Common myeloid progenitor, CD34-positive (primary cell): ENCODE results near the gene PTPRM.

Source experiments
- CTCF ChIA-PET: fragments of 350-600 bp; sonication (Branson Sonifier 250); formaldehyde crosslinking; loops from one replicate; lab custom pipeline; 2021; ENCODE audit warnings: antibody characterized with exemption; lab: Charles Lee
- POLR2A ChIA-PET: fragments of 350-600 bp; sonication (Branson Sonifier 250); formaldehyde crosslinking; loops from one replicate; lab custom pipeline; 2021; ENCODE audit warnings: antibody characterized with exemption; lab: Charles Lee
- DNase-seq, 3 donors: peaks; one replicate each; pipeline versions ENCODE4 v3.0.0 to v3.0.0-alpha.2; 2013
- H3K27ac ChIP-seq, 2 experiments: 1 replicate in 1 of 2; 2 replicates in 1 of 2; pipeline ENCODE4 v1.7.0; 2013; ENCODE audit warnings: inconsistent platforms in 2 of 2, low read length in 2 of 2, mild to moderate bottlenecking in 2 of 2, low read depth in 1 of 2, moderate library complexity in 1 of 2; ENCODE audit not compliant: severe bottlenecking in 2 of 2, insufficient read depth in 1 of 2, poor library complexity in 1 of 2
- H3K27me3 ChIP-seq, 5 experiments: replicated peaks in 2 of 5; 1 replicate in 3 of 5; 2 replicates in 2 of 5; pipeline versions ENCODE4 v1.6.1 to v1.7.0; 2013; ENCODE audit warnings: low read length in 4 of 5, mild to moderate bottlenecking in 2 of 5, moderate library complexity in 2 of 5, inconsistent platforms in 1 of 5; ENCODE audit not compliant: insufficient read depth in 5 of 5, control insufficient read depth in 4 of 5
- H3K36me3 ChIP-seq, 4 experiments: 1 replicate in 2 of 4; 2 replicates in 2 of 4; pipeline versions ENCODE4 v1.6.1 to v1.7.0; 2013; ENCODE audit warnings: low read length in 3 of 4, control low read depth in 1 of 4, mild to moderate bottlenecking in 1 of 4; ENCODE audit not compliant: control insufficient read depth in 4 of 4, insufficient read depth in 4 of 4
- H3K4me1 ChIP-seq, 4 experiments: 1 replicate in 3 of 4; 2 replicates in 1 of 4; pipeline versions ENCODE4 v1.6.1 to v1.7.1; 2013; ENCODE audit warnings: low read length in 3 of 4, mild to moderate bottlenecking in 3 of 4, control low read depth in 1 of 4, inconsistent platforms in 1 of 4, moderate library complexity in 1 of 4; ENCODE audit not compliant: control insufficient read depth in 4 of 4, insufficient read depth in 4 of 4; ENCODE audit errors: control extremely low read depth in 1 of 4
- H3K4me3 ChIP-seq, 7 experiments: 1 replicate in 4 of 7; 2 replicates in 3 of 7; pipeline versions ENCODE4 v1.5.1 to v1.7.0; 2013; ENCODE audit warnings: mild to moderate bottlenecking in 7 of 7, low read length in 6 of 7, moderate library complexity in 6 of 7, inconsistent platforms in 2 of 7, low read depth in 2 of 7, control low read depth in 1 of 7; ENCODE audit not compliant: insufficient read depth in 4 of 7, control insufficient read depth in 1 of 7; ENCODE audit errors: extremely low read depth in 1 of 7
- H3K9me3 ChIP-seq, 5 experiments: 1 replicate in 4 of 5; 2 replicates in 1 of 5; pipeline versions ENCODE4 v1.6.1 to v1.7.1; 2013; ENCODE audit warnings: low read length in 4 of 5, mild to moderate bottlenecking in 2 of 5, inconsistent platforms in 1 of 5, low read depth in 1 of 5, moderate library complexity in 1 of 5; ENCODE audit not compliant: control insufficient read depth in 4 of 5, insufficient read depth in 2 of 5; ENCODE audit errors: control extremely low read depth in 1 of 5
- WGBS: methylation state at CpG from one replicate; pipeline ENCODE4 v1.1.5; 2013; ENCODE audit not compliant: insufficient coverage; 5-methylcytosine and 5-hydroxymethylcytosine counted together

Gene PTPRM

GRCh38 chr18:8426401-8426800 is 859.3 kb downstream of the PTPRM start:
- Histone ChIP-seq H3K27me3 (no peaks in the 10 kb centered on the region), H3K4me1 (no peaks in the 10 kb centered on the region), H3K4me3 (no peak overlapping the region), H3K36me3 (no peaks in the 10 kb centered on the region), H3K9me3 (peaks cover 0 to 4% (median 0%) of the 10 kb centered on the region in 5 experiments), H3K27ac (no peak overlapping the region)
- ChIA-PET POLR2A (no interaction called here), CTCF (no interaction called here)
- WGBS: 82% methylated on average over 12 of the region's 13 CpGs
- peak in 2 of 3 donors; percentile 1 for DNase-seq

GRCh38 chr18:8427339-8427738 is 860.2 kb downstream of the PTPRM start:
- Histone ChIP-seq H3K9me3 (peaks cover 0 to under 1% (median 0%) of the 10 kb centered on the region in 5 experiments), H3K27me3 (no peaks in the 10 kb centered on the region), H3K36me3 (no peaks in the 10 kb centered on the region), H3K4me1 (no peaks in the 10 kb centered on the region), H3K27ac (no peak overlapping the region), H3K4me3 (no peak overlapping the region)
- WGBS: 100% methylated on average over 1 of the region's 1 CpG
- POLR2A ChIA-PET: no interaction called here
- DNase-seq: no peak
- CTCF ChIA-PET: no interaction called here

- no peaks in the 10 kb centered on the region for H3K36me3 ChIP-seq
- H3K27ac ChIP-seq: no peak overlapping the region
- 95% methylated on average over 5 of the region's 6 CpGs for WGBS
- CTCF ChIA-PET: no interaction called here
- H3K27me3 ChIP-seq: no peaks in the 10 kb centered on the region
- peaks cover 0 to 6% (median 0%) of the 10 kb centered on the region in 5 experiments for H3K9me3 ChIP-seq
- no peak for DNase-seq
- no peaks in the 10 kb centered on the region for H3K4me1 ChIP-seq
- POLR2A ChIA-PET: no interaction called here
- H3K4me3 ChIP-seq: no peak overlapping the region
These were observed 861.8 kb downstream of the PTPRM start for GRCh38 chr18:8428951-8429350.

GRCh38 chr18:8431036-8431435 is 863.9 kb downstream of the PTPRM start:
- 88% methylated on average over 4 of the region's 4 CpGs for WGBS
- Histone ChIP-seq H3K27me3 (no peaks in the 10 kb centered on the region), H3K4me1 (no peaks in the 10 kb centered on the region), H3K4me3 (no peak overlapping the region), H3K36me3 (no peaks in the 10 kb centered on the region), H3K27ac (no peak overlapping the region), H3K9me3 (peaks cover 0 to 6% (median 0%) of the 10 kb centered on the region in 5 experiments)
- ChIA-PET POLR2A (no interaction called here), CTCF (no interaction called here)
- no peak for DNase-seq

- ChIA-PET POLR2A (no interaction called here), CTCF (no interaction called here)
- H3K27me3 ChIP-seq: no peaks in the 10 kb centered on the region
- H3K36me3 ChIP-seq: no peaks in the 10 kb centered on the region
- WGBS: 91% methylated on average over 13 of the region's 15 CpGs
- H3K9me3 ChIP-seq: peaks cover 0 to 6% (median 0%) of the 10 kb centered on the region in 5 experiments
- H3K4me1 ChIP-seq: no peaks in the 10 kb centered on the region
- DNase-seq: no peak
- no peak overlapping the region for H3K4me3 ChIP-seq
- H3K27ac ChIP-seq: no peak overlapping the region
These were observed 866.2 kb downstream of the PTPRM start for GRCh38 chr18:8433323-8433722.

GRCh38 chr18:8433771-8434170 is 866.7 kb downstream of the PTPRM start:
- Histone ChIP-seq H3K27ac (no peak overlapping the region), H3K36me3 (no peaks in the 10 kb centered on the region), H3K27me3 (no peaks in the 10 kb centered on the region), H3K9me3 (peaks cover 0 to 8% (median 0%) of the 10 kb centered on the region in 5 experiments), H3K4me1 (no peaks in the 10 kb centered on the region), H3K4me3 (no peak overlapping the region)
- ChIA-PET CTCF (no interaction called here), POLR2A (no interaction called here)
- WGBS: 90% methylated on average over 5 of the region's 7 CpGs
- DNase-seq: no peak

GRCh38 chr18:8435376-8435775 is 868.3 kb downstream of the PTPRM start:
- H3K27ac ChIP-seq: no peak overlapping the region
- no peak for DNase-seq
- no peaks in the 10 kb centered on the region for H3K36me3 ChIP-seq
- peaks cover 0 to 17% (median 6%) of the 10 kb centered on the region in 5 experiments for H3K9me3 ChIP-seq
- H3K27me3 ChIP-seq: no peaks in the 10 kb centered on the region
- POLR2A ChIA-PET: no interaction called here
- 82% methylated on average over 13 of the region's 14 CpGs for WGBS
- H3K4me3 ChIP-seq: no peak overlapping the region
- H3K4me1 ChIP-seq: no peaks in the 10 kb centered on the region
- CTCF ChIA-PET: no interaction called here
